A549 (cell line): ENCODE data around the gene FHIT. TPM values are rescaled to one million over a fixed set of nuclear protein-coding genes. Genes with fewer than 3 reads are reported as not detected.

Source experiments
- ATAC-seq, 2 experiments: fragments of 200-7000 bp in 1 of 2; fragments of >200 bp in 1 of 2; cut with Nextera tagmentation in 1 of 2; cut with Tn5 transposase in 1 of 2; 3 replicates each; pipeline versions ENCODE4 v1.8.0 to v1.9.1; 2018 to 2020; ENCODE audit warnings: mild to moderate bottlenecking in 1 of 2, moderate library complexity in 1 of 2
- CTCF ChIA-PET: fragments of 300-600 bp; sonication (Branson Sonifier 250); formaldehyde crosslinking; extraction: SDS; loops from one replicate; lab custom pipeline; 2021; ENCODE audit warnings: antibody characterized with exemption, inconsistent platforms; lab: Yijun Ruan, JAX
- POLR2A ChIA-PET: fragments of 350-600 bp; formaldehyde crosslinking; extraction: SDS; loops from one replicate; lab custom pipeline; 2021; ENCODE audit warnings: antibody characterized with exemption, inconsistent platforms; lab: Yijun Ruan, JAX
- DNase-seq, 2 experiments: peaks; one replicate each; pipeline versions ENCODE4 v3.0.0 to v3.0.0-alpha.2; 2011 to 2016; ENCODE audit warnings: low read depth in 1 of 2, low spot score in 1 of 2
- FAIRE-seq: peaks from 2 replicates; lab custom pipeline; 2011; peaks lifted over from hg19 to GRCh38; lab: Jason Lieb, UNC
- H3K27ac ChIP-seq, 2 experiments: fragments of >200 bp; sonication (Bioruptor Twin); formaldehyde crosslinking; 3 replicates each; pipeline ENCODE4 v1.5.1; 2016 to 2017
- H3K4me1 ChIP-seq: fragments of >200 bp; sonication (Bioruptor Twin); formaldehyde crosslinking; 3 replicates; pipeline ENCODE4 v1.6.1; 2016
- H3K4me2 ChIP-seq: fragments of >200 bp; sonication (Bioruptor Twin); formaldehyde crosslinking; 3 replicates; pipeline ENCODE4 v1.6.1; 2016
- H3K4me3 ChIP-seq: fragments of >200 bp; sonication (Bioruptor Twin); formaldehyde crosslinking; 3 replicates; pipeline ENCODE4 v1.5.1; 2016
- H3K9me3 ChIP-seq: fragments of >200 bp; sonication (Bioruptor Twin); formaldehyde crosslinking; 3 replicates; pipeline ENCODE4 v1.6.1; 2016
- BHLHE40 ChIP-seq: IDR thresholded peaks from 2 replicates; pipeline ENCODE4 v1.6.1; 2012; ENCODE audit warnings: low read depth, low read length, inconsistent platforms
- CBX2 ChIP-seq: fragments of 200-600 bp; sonication (generic); IDR thresholded peaks from 2 replicates; pipeline ENCODE4 v1.6.1; 2016; ENCODE audit warnings: low read depth, mild to moderate bottlenecking, borderline replicate concordance
- CBX8 ChIP-seq: fragments of 200-600 bp; sonication (generic); IDR thresholded peaks from 2 replicates; pipeline ENCODE4 v1.6.1; 2016
- CEBPB ChIP-seq, 2 experiments: fragments of >200 bp in 1 of 2; sonication (Bioruptor Twin) in 1 of 2; formaldehyde crosslinking in 1 of 2; IDR thresholded peaks; 2 replicates each; pipeline ENCODE4 v1.6.1; 2012 to 2016
- CHD2 ChIP-seq: fragments of 150-350 bp; IDR thresholded peaks from 2 replicates; pipeline ENCODE4 v1.6.1; 2014; ENCODE audit warnings: low read length; ENCODE audit not compliant: partially characterized antibody
- EP300 ChIP-seq, 2 experiments: fragments of >200 bp; sonication (Bioruptor Twin); formaldehyde crosslinking; IDR thresholded peaks; 2 replicates in 1 of 2; 3 replicates in 1 of 2; pipeline ENCODE4 v1.6.1; 2016 to 2017
- FOSB ChIP-seq: fragments of 250-450 bp; sonication (Bioruptor Pico); IDR thresholded peaks from 2 replicates; pipeline ENCODE4 v1.5.0; 2020; ENCODE audit warnings: mild to moderate bottlenecking, moderate library complexity
- GATA3 ChIP-seq: IDR thresholded peaks from 2 replicates; pipeline ENCODE4 v1.6.1; 2012; ENCODE audit warnings: borderline replicate concordance
- HEYL ChIP-seq: fragments of 250-450 bp; sonication (Bioruptor Pico); IDR thresholded peaks from 2 replicates; pipeline ENCODE4 v1.8.0; 2021; ENCODE audit warnings: mild to moderate bottlenecking, moderate library complexity
- HOXA7 ChIP-seq: fragments of 250-450 bp; sonication (Bioruptor Pico); IDR thresholded peaks from 2 replicates; pipeline ENCODE4 v1.5.0; 2020; ENCODE audit warnings: mild to moderate bottlenecking, moderate library complexity
- JUN ChIP-seq, 2 experiments: fragments of >200 bp; sonication (Bioruptor Twin); formaldehyde crosslinking; IDR thresholded peaks; 2 replicates in 1 of 2; 3 replicates in 1 of 2; pipeline ENCODE4 v1.6.1; 2016 to 2017
- KDM5A ChIP-seq: fragments of 200-600 bp; sonication (generic); IDR thresholded peaks from 2 replicates; pipeline ENCODE4 v1.6.1; 2016; ENCODE audit warnings: antibody characterized with exemption, mild to moderate bottlenecking
- NFE2L2 ChIP-seq: fragments of 150-350 bp; conservative IDR thresholded peaks from 2 replicates; pipeline ENCODE4 v1.6.1; 2014; ENCODE audit warnings: low read length
- NPAS2 ChIP-seq: fragments of 250-450 bp; sonication (Bioruptor Pico); IDR thresholded peaks from 2 replicates; pipeline ENCODE4 v1.8.0; 2022; ENCODE audit warnings: mild to moderate bottlenecking, moderate library complexity, borderline replicate concordance
- POLR2A ChIP-seq: IDR thresholded peaks from 2 replicates; pipeline ENCODE4 v1.6.1; 2012; ENCODE audit warnings: mild to moderate bottlenecking, low read length
- RAD21 ChIP-seq, 2 experiments: fragments of >200 bp in 1 of 2; sonication (Bioruptor Twin) in 1 of 2; formaldehyde crosslinking in 1 of 2; IDR thresholded peaks in 1 of 2; conservative IDR thresholded peaks in 1 of 2; 2 replicates in 1 of 2; 3 replicates in 1 of 2; pipeline ENCODE4 v1.6.1; 2012 to 2018; ENCODE audit warnings: inconsistent platforms in 1 of 2
- RNF2 ChIP-seq: fragments of 200-600 bp; sonication (generic); IDR thresholded peaks from 2 replicates; pipeline ENCODE4 v1.6.1; 2016; ENCODE audit warnings: low read depth, mild to moderate bottlenecking, antibody characterized with exemption, moderate library complexity, borderline replicate concordance
- SMC3 ChIP-seq: fragments of >200 bp; sonication (Bioruptor Twin); formaldehyde crosslinking; IDR thresholded peaks from 3 replicates; pipeline ENCODE4 v1.6.1; 2018; ENCODE audit warnings: inconsistent platforms
- TP53 ChIP-seq: fragments of 250-450 bp; sonication (Bioruptor Pico); IDR thresholded peaks from 2 replicates; pipeline ENCODE4 v1.5.0; 2021; ENCODE audit warnings: mild to moderate bottlenecking, moderate library complexity
- ZC3H11A ChIP-seq: fragments of 450-650 bp; IDR thresholded peaks from 2 replicates; pipeline ENCODE4 v1.6.1; 2014; ENCODE audit warnings: antibody characterized with exemption, mild to moderate bottlenecking
- ZFP36 ChIP-seq: fragments of 450-650 bp; IDR thresholded peaks from 2 replicates; pipeline ENCODE4 v1.6.1; 2014; ENCODE audit warnings: borderline replicate concordance; ENCODE audit not compliant: partially characterized antibody
- WGBS: methylation state at CpG from one replicate; pipeline ENCODE4 v1.1.6; 2017; ENCODE audit errors: missing lambda C conversion rate; 5-methylcytosine and 5-hydroxymethylcytosine counted together
- polyA plus RNA-seq, 4 experiments: library from polyadenylated mRNA; depleted of rRNA in 3 of 4; stranded (reverse); fragments of >200 nt; fragmentation: RNase III in 1 of 4; extraction: RNeasy Plus Mini Kit Qiagen cat#74134 plus additional on column Dnase treatment in 1 of 4; gene quantifications; 2 replicates in 3 of 4; 3 replicates in 1 of 4; pipeline ENCODE4 v1.2.3, GENCODE V29; 2011 to 2017
- TF ChIP-seq, protein P1 (sequence below): IDR thresholded peaks from 2 replicates; pipeline ENCODE4 v1.6.1; 2012
- TF ChIP-seq, protein P2 (sequence below): fragments of 250-450 bp; sonication (Bioruptor Pico); IDR thresholded peaks from 2 replicates; pipeline ENCODE4 v1.5.0; 2020; ENCODE audit warnings: low read depth, mild to moderate bottlenecking, moderate library complexity
- TF ChIP-seq, protein P3 (sequence below): fragments of >200 bp; sonication (Bioruptor Twin); formaldehyde crosslinking; IDR thresholded peaks from 3 replicates; pipeline ENCODE4 v1.6.1; 2016
- TF ChIP-seq, protein P4 (sequence below): fragments of 250-450 bp; sonication (Bioruptor Pico); IDR thresholded peaks from 2 replicates; pipeline ENCODE4 v1.5.0; 2021; ENCODE audit warnings: mild to moderate bottlenecking, moderate library complexity, borderline replicate concordance
- TF ChIP-seq, protein P5 (sequence below): fragments of >200 bp; sonication (Bioruptor Twin); formaldehyde crosslinking; IDR thresholded peaks from 3 replicates; pipeline ENCODE4 v1.5.1; 2016

Gene FHIT
- polyA plus RNA-seq, 2 of the 4 experiments (the other 2 are of a cell fraction), result 0.76 to 0.92 TPM

DNA sequence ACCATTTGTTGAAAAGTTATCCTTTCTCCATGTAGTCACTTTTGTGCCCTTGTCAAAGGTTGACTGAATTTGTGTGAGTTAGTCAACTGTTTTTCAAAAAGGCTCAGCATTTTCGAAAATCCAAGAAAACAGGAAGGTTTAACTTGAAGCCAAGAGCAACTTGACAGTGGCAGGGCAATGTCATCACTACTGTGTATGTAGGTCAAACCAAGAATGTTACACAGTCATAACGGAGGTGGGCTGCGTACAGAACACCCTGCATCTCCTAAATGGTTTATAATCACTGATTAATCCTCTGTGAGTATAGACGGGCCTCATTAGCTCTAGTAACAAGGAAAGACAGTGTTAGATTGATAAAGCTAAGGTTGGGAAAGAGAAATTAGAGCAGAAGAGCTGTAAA is 1064.9 kb downstream of the FHIT start:
- H3K9me3 ChIP-seq, result no peaks in the 10 kb centered on the region
- no peak overlapping the region for H3K4me2 ChIP-seq
- FAIRE-seq (no peak), ATAC-seq (no peak), DNase-seq (no peak)
- H3K4me3 ChIP-seq, result no peak overlapping the region
- no peak for TF ChIP-seq ZFP36
- TF ChIP-seq NFE2L2, result no peak
- no peak for TF ChIP-seq CEBPB (IDR thresholded peaks at IDR 0.05)
- no peaks in the 10 kb centered on the region for H3K4me1 ChIP-seq
- no peak overlapping the region for H3K27ac ChIP-seq
- CTCF ChIA-PET, result no interaction called here
- POLR2A ChIA-PET, result no interaction called here
- WGBS, result 14% methylated on average over 4 of the region's 4 CpGs

DNA sequence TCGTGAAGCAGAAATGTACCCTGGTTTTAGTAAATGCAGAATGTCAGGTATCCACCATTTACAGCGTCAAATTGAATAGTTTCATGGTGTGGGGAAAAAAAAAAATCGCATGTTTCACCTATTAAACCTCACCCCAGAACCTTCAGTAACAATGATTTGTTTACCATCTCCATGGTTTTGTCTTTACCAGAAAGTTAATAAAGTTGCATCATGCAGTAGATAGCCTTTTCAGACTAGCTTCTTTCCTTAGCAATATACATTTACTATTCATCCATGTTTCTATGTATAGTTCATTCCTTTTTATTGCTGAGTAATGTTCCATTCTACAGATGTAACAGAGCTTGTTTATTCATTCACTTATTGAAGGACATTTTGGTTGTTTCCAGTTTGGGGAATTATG is 1066.1 kb downstream of the FHIT start:
- Histone ChIP-seq H3K9me3 (no peaks in the 10 kb centered on the region), H3K4me1 (no peaks in the 10 kb centered on the region), H3K4me2 (no peak overlapping the region), H3K27ac (no peak overlapping the region), H3K4me3 (no peak overlapping the region)
- no peak for DNase-seq
- WGBS, result 3% methylated on average over 3 of the region's 3 CpGs
- FAIRE-seq, result no peak
- POLR2A ChIA-PET, result no interaction called here
- TF ChIP-seq TP53 (CRISPR knock-in tag), result no peak
- TF ChIP-seq, protein P1, sequence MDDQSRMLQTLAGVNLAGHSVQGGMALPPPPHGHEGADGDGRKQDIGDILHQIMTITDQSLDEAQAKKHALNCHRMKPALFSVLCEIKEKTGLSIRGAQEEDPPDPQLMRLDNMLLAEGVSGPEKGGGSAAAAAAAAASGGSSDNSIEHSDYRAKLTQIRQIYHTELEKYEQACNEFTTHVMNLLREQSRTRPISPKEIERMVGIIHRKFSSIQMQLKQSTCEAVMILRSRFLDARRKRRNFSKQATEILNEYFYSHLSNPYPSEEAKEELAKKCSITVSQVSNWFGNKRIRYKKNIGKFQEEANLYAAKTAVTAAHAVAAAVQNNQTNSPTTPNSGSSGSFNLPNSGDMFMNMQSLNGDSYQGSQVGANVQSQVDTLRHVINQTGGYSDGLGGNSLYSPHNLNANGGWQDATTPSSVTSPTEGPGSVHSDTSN, result no peak
- TF ChIP-seq BHLHE40, result no peak
- TF ChIP-seq, protein P2, sequence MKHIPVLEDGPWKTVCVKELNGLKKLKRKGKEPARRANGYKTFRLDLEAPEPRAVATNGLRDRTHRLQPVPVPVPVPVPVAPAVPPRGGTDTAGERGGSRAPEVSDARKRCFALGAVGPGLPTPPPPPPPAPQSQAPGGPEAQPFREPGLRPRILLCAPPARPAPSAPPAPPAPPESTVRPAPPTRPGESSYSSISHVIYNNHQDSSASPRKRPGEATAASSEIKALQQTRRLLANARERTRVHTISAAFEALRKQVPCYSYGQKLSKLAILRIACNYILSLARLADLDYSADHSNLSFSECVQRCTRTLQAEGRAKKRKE (CRISPR knock-in tag), result no peak
- TF ChIP-seq SMC3, result no peak
- no peak for TF ChIP-seq JUN (IDR thresholded peaks at IDR 0.05)
- CTCF ChIA-PET, result no interaction called here
- no peak for ATAC-seq

DNA sequence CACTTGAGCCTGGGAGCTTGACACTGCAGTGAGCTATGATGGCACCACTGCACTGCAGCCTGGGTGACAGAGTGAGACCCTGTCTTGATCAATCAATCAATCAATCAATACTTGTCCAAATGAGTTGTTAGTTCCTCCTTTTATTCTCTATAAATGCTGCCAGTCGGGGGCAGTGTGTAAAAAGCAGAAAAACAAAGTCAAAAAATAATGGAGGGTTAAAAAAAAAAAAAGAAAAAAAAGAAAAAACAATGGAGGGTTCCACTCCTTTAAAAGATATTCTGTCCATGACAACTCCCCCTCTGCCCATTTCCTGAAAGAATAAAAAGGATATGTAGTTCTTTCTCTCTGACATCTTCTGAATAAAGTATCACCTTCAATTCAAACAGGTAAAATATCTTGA is 1068.6 kb downstream of the FHIT start:
- DNase-seq, result no peak
- TF ChIP-seq, protein P3, sequence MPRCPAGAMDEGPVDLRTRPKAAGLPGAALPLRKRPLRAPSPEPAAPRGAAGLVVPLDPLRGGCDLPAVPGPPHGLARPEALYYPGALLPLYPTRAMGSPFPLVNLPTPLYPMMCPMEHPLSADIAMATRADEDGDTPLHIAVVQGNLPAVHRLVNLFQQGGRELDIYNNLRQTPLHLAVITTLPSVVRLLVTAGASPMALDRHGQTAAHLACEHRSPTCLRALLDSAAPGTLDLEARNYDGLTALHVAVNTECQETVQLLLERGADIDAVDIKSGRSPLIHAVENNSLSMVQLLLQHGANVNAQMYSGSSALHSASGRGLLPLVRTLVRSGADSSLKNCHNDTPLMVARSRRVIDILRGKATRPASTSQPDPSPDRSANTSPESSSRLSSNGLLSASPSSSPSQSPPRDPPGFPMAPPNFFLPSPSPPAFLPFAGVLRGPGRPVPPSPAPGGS, result no peak
- TF ChIP-seq GATA3 (no peak), POLR2A (no peak), CHD2 (no peak), EP300 (IDR thresholded peaks at IDR 0.05) (no peak), BHLHE40 (no peak), KDM5A (no peak), FOSB (CRISPR knock-in tag) (no peak), CBX8 (no peak), CBX2 (no peak), HEYL (CRISPR knock-in tag) (no peak), HOXA7 (CRISPR knock-in tag) (no peak), ZC3H11A (no peak), TP53 (CRISPR knock-in tag) (no peak), NPAS2 (CRISPR knock-in tag) (no peak), RNF2 (no peak), RAD21 (conservative IDR thresholded peaks at IDR 0.05 in 1 of 2, IDR thresholded peaks at IDR 0.05 in 1 of 2) (no peak)
- TF ChIP-seq, protein P2 (CRISPR knock-in tag), result no peak
- TF ChIP-seq, protein P4, sequence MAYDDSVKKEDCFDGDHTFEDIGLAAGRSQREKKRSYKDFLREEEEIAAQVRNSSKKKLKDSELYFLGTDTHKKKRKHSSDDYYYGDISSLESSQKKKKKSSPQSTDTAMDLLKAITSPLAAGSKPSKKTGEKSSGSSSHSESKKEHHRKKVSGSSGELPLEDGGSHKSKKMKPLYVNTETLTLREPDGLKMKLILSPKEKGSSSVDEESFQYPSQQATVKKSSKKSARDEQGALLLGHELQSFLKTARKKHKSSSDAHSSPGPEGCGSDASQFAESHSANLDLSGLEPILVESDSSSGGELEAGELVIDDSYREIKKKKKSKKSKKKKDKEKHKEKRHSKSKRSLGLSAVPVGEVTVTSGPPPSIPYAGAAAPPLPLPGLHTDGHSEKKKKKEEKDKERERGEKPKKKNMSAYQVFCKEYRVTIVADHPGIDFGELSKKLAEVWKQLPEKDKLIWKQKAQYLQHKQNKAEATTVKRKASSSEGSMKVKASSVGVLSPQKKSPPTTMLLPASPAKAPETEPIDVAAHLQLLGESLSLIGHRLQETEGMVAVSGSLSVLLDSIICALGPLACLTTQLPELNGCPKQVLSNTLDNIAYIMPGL (CRISPR knock-in tag), result no peak
- TF ChIP-seq, protein P5, sequence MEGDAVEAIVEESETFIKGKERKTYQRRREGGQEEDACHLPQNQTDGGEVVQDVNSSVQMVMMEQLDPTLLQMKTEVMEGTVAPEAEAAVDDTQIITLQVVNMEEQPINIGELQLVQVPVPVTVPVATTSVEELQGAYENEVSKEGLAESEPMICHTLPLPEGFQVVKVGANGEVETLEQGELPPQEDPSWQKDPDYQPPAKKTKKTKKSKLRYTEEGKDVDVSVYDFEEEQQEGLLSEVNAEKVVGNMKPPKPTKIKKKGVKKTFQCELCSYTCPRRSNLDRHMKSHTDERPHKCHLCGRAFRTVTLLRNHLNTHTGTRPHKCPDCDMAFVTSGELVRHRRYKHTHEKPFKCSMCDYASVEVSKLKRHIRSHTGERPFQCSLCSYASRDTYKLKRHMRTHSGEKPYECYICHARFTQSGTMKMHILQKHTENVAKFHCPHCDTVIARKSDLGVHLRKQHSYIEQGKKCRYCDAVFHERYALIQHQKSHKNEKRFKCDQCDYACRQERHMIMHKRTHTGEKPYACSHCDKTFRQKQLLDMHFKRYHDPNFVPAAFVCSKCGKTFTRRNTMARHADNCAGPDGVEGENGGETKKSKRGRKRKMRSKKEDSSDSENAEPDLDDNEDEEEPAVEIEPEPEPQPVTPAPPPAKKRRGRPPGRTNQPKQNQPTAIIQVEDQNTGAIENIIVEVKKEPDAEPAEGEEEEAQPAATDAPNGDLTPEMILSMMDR, result no peak
- no peak for FAIRE-seq
- ChIA-PET POLR2A (no interaction called here), CTCF (interaction anchor here (0.7 kb wide), 2 partner anchors 15 to 372 kb away, joined by 3 read pairs; no protein-coding TSS in a partner anchor)
- H3K4me1 ChIP-seq, result no peaks in the 10 kb centered on the region
- H3K4me2 ChIP-seq, result no peak overlapping the region
- no peaks in the 10 kb centered on the region for H3K9me3 ChIP-seq
- no peak overlapping the region for H3K27ac ChIP-seq
- 0% methylated on average over 1 of the region's 1 CpG for WGBS
- no peak for ATAC-seq
- no peak overlapping the region for H3K4me3 ChIP-seq
